K562 (cell line): ENCODE data around the gene GALM. TPM values are rescaled to one million over a fixed set of nuclear protein-coding genes. Genes with fewer than 3 reads are reported as not detected.

Experiments
- ARID1B ChIP-seq: fragments of 450-650 bp; IDR thresholded peaks from 2 replicates; pipeline ENCODE4 v1.6.1; 2016; ENCODE audit warnings: antibody characterized with exemption, mild to moderate bottlenecking, inconsistent platforms
- BMI1 ChIP-seq: fragments of 150-350 bp; IDR thresholded peaks from 2 replicates; pipeline ENCODE4 v1.6.1; 2014; ENCODE audit warnings: low read length
- HDAC8 ChIP-seq: fragments of 450-650 bp; IDR thresholded peaks from 2 replicates; pipeline ENCODE4 v1.6.1; 2016; ENCODE audit warnings: mild to moderate bottlenecking, missing genetic modification characterization, moderate library complexity, missing compliant biosample characterization
- MBD2 ChIP-seq: sonication (generic); IDR thresholded peaks from 2 replicates; pipeline ENCODE4 v1.6.1; 2016; ENCODE audit warnings: low read depth, borderline replicate concordance
- MTA3 ChIP-seq: fragments of 450-650 bp; formaldehyde crosslinking; IDR thresholded peaks from 2 replicates; pipeline ENCODE4 v1.6.1; 2017; ENCODE audit warnings: mild to moderate bottlenecking, borderline replicate concordance
- NCOA2 ChIP-seq, 2 experiments: fragments of 450-650 bp; IDR thresholded peaks; 2 replicates each; pipeline ENCODE4 v1.6.1; 2018; ENCODE audit warnings: mild to moderate bottlenecking in 2 of 2, moderate library complexity in 1 of 2; ENCODE audit not compliant: partially characterized antibody in 2 of 2
- NONO ChIP-seq, 2 experiments: fragments of 200-400 bp in 1 of 2; fragments of 450-650 bp in 1 of 2; formaldehyde crosslinking in 1 of 2; IDR thresholded peaks; 2 replicates each; pipeline ENCODE4 v1.6.1; 2017; ENCODE audit warnings: low read depth in 2 of 2, mild to moderate bottlenecking in 2 of 2, moderate library complexity in 2 of 2, low read length in 1 of 2
- NR0B1 ChIP-seq: fragments of 450-650 bp; IDR thresholded peaks from one replicate; pipeline ENCODE4 v1.6.1; 2018; ENCODE audit warnings: mild to moderate bottlenecking, moderate library complexity; ENCODE audit not compliant: partially characterized antibody
- RFX5 ChIP-seq: IDR thresholded peaks from 2 replicates; pipeline ENCODE4 v1.6.1; 2011; ENCODE audit warnings: low read depth, mild to moderate bottlenecking, improper control_type of control experiment, low read length
- SLC30A9 ChIP-seq: fragments of 250-450 bp; sonication (Bioruptor Pico); IDR thresholded peaks from 2 replicates; pipeline ENCODE4 v1.8.0; 2022; ENCODE audit warnings: mild to moderate bottlenecking, moderate library complexity
- TEAD4 ChIP-seq, 2 experiments: sonication (generic) in 1 of 2; formaldehyde crosslinking in 1 of 2; IDR thresholded peaks; 2 replicates each; pipeline versions ENCODE4 v1.6.1 to v1.8.0; 2012 to 2022; ENCODE audit warnings: borderline replicate concordance in 1 of 2, inconsistent platforms in 1 of 2, low read length in 1 of 2, mild to moderate bottlenecking in 1 of 2, missing genetic modification reagents in 1 of 2
- TRIM24 ChIP-seq, 2 experiments: fragments of 450-650 bp; IDR thresholded peaks; 2 replicates each; pipeline ENCODE4 v1.6.1; 2016
- ZNF24 ChIP-seq: fragments of 450-650 bp; IDR thresholded peaks from 2 replicates; pipeline ENCODE4 v1.6.1; 2016
- ZNF311 ChIP-seq: fragments of 250-450 bp; sonication (Bioruptor Pico); IDR thresholded peaks from 2 replicates; pipeline ENCODE4 v1.4.0; 2020; ENCODE audit warnings: mild to moderate bottlenecking, moderate library complexity
- polyA plus RNA-seq, 8 experiments: library from polyadenylated mRNA; depleted of rRNA in 4 of 8; stranded (reverse) in 5 of 8; unstranded in 3 of 8; fragments of >200 nt; fragmentation: Nextera tagmentation in 2 of 8; fragmentation: Illumina TruSeq in 1 of 8; extraction: Ambion mirVana in 2 of 8; extraction: Trizol in 1 of 8; gene quantifications; 2 replicates each; pipeline versions ENCODE4 v1.2.1 to v1.2.3, GENCODE V29; 2011 to 2014; ENCODE audit warnings: inconsistent platforms in 1 of 8, missing spikeins in 1 of 8
- total RNA-seq, 7 experiments: library from RNA; depleted of rRNA in 6 of 7; stranded (reverse); fragments of >200 nt in 6 of 7; fragmentation: Illumina TruSeq in 2 of 7; extraction: Trizol in 2 of 7; gene quantifications; 2 replicates each; pipeline versions ENCODE4 v1.2.1 to v1.2.3, GENCODE V29; 2011 to 2021; ENCODE audit warnings: low replicate concordance in 1 of 7

The GALM gene
- total and polyA plus RNA-seq, 9 of the 15 experiments (the other 6 are each of a cell fraction or from before 2014, with no cell fraction given), result 22.1 to 51.7 (median 27.9) TPM

DNA sequence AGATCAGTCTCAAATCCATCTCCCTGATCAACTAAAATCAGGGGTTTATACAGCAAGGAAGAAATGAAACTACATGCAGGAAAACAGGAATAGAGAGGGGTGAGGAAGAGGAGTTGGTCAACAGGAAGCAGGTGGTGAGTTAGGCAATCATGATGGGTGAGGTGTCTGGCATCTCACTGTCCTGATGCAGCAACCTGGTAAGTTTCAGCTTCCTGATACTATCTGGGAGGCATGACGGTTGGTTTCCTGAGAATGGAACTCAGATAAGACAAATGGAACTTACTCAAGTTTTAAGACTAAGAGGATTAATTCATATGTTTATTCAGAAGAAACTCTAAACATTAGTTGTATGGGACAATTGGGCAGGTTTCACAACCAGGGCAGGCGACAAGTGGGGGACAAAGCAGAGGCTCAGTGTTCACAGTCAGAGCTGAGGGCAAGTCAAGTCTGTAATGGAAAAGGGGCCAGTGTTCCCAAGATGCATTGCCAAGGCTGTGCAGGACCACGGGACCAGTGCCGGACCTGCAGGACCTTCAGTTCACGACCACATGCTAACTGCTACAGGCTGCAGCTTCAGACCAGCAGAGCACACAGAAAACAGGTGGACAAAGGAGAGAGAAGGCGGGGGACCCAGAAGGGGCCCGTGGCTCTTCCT lies 17.7 kb upstream of the GALM start (continued):
- TF ChIP-seq NCOA2 (IDR thresholded peaks at IDR 0.05; ENCODE audit: partially characterized antibody in 2 of 2) (no peak), HDAC8 (tag) (0 out of 2 replicates have a peak, but pooled peaks have one; percentile 30), NONO (IDR thresholded peaks at IDR 0.05; ENCODE audit: low read depth in 2 of 2, low read length in 1 of 2) (no peak), MTA3 (peak; percentile 31; the same call in 1 of the 2 replicates), SLC30A9 (CRISPR knock-in tag) (no peak), ZNF311 (peak; percentile 11; the same call in 1 of the 2 replicates), TRIM24 (IDR thresholded peaks at IDR 0.05) (peak; percentile 80 to 87), MBD2 (no peak), BMI1 (no peak), NR0B1 (no peak), ARID1B (peak; percentile 52), RFX5 (no peak), ZNF24 (0 out of 2 replicates have a peak, but pooled peaks have one; percentile 48), TEAD4 (IDR thresholded peaks at IDR 0.05; ENCODE audit: low read length) (peak; percentile 40; the same call in 1 of the 2 replicates), TEAD4 (CRISPR knock-in tag; IDR thresholded peaks at IDR 0.05; ENCODE audit: borderline replicate concordance) (no peak)
